Naive B cell (primary cell): ENCODE results near the gene KLRF2. TPM values are rescaled to one million over a fixed set of nuclear protein-coding genes. Genes with fewer than 3 reads are reported as not detected.

Experiments used
- ATAC-seq, 2 donors: fragments of 150-1000 bp; cut with Tn5 transposase; 2 replicates each; pipeline ENCODE4 v1.10.0; 2021; ENCODE audit warnings: low read depth in 2 of 2, mild to moderate bottlenecking in 2 of 2, moderate library complexity in 2 of 2
- DNase-seq: peaks from one replicate; pipeline ENCODE4 v3.0.0; 2022
- H3K27ac Mint-ChIP-seq, 6 donors: one replicate each; pipeline ENCODE4 v1.8.0; 2020 to 2022; ENCODE audit warnings: mild to moderate bottlenecking in 6 of 6, mixed read lengths in 6 of 6, moderate library complexity in 5 of 6, inconsistent platforms in 2 of 6
- H3K27me3 Mint-ChIP-seq, 3 donors: one replicate each; pipeline ENCODE4 v1.8.0; 2021 to 2022; ENCODE audit warnings: mixed read lengths in 3 of 3, mild to moderate bottlenecking in 1 of 3
- H3K36me3 Mint-ChIP-seq, 2 donors: one replicate each; pipeline ENCODE4 v1.8.0; 2020 to 2022; ENCODE audit warnings: mixed read lengths in 2 of 2, inconsistent platforms in 1 of 2, mild to moderate bottlenecking in 1 of 2
- H3K4me1 Mint-ChIP-seq, 3 donors: one replicate each; pipeline ENCODE4 v1.8.0; 2020 to 2022; ENCODE audit warnings: mixed read lengths in 3 of 3, inconsistent platforms in 1 of 3, mild to moderate bottlenecking in 1 of 3, moderate library complexity in 1 of 3
- H3K4me3 Mint-ChIP-seq, 8 donors: one replicate each; pipeline ENCODE4 v1.8.0; 2020 to 2022; ENCODE audit warnings: mild to moderate bottlenecking in 8 of 8, mixed read lengths in 8 of 8, moderate library complexity in 8 of 8, inconsistent platforms in 2 of 8
- H3K9me3 Mint-ChIP-seq, 7 donors: one replicate each; pipeline ENCODE4 v1.8.0; 2020 to 2022; ENCODE audit warnings: mixed read lengths in 7 of 7, mild to moderate bottlenecking in 5 of 7, inconsistent platforms in 2 of 7, moderate library complexity in 1 of 7
- polyA plus RNA-seq, 6 donors: library from polyadenylated mRNA; unstranded; fragments of 300-500 nt; fragmentation: Illumina TruSeq; gene quantifications; one replicate each; pipeline ENCODE4 v1.2.3, GENCODE V29; 2021; ENCODE audit warnings: low read depth in 6 of 6

Gene KLRF2, protein sequence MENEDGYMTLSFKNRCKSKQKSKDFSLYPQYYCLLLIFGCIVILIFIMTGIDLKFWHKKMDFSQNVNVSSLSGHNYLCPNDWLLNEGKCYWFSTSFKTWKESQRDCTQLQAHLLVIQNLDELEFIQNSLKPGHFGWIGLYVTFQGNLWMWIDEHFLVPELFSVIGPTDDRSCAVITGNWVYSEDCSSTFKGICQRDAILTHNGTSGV
- not detected for polyA plus RNA-seq

DNA sequence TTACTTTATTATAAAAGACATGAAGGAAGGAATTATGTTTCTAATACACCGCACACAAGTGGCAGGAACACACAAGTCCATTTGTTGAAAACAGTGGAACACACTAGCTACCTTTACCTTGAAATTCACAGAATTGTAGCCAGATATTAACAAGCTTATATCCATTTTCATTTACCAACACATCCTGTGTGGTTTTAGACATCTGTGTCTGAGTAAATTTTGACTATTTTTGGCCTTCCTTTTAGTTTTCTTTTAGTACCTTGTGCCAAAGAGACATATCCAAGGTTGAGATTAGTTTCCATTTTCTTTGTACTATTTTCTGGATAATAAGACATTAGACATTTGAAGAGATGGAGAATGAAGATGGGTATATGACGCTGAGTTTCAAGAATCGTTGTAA, at the start of gene KLRF2:
KLRF2 (plus strand) TSS at position 244 of the 400 bp plus-strand sequence; CDS start at position 351, 107 bp downstream.
- no peaks in the 10 kb centered on the region for H3K36me3 Mint-ChIP-seq
- DNase-seq (no peak), ATAC-seq (no peak)
- no peaks in the 10 kb centered on the region for H3K9me3 Mint-ChIP-seq
- no peak within 1 kb of the TSS for H3K27ac Mint-ChIP-seq
- peak within 1 kb of the TSS in 1 of 8 donors; percentile 30 for H3K4me3 Mint-ChIP-seq
- peaks cover 0 to 9% (median 0%) of the 10 kb centered on the region in 3 donors for H3K27me3 Mint-ChIP-seq
- peaks cover 0 to 8% (median 3%) of the 10 kb centered on the region in 3 donors for H3K4me1 Mint-ChIP-seq

DNA sequence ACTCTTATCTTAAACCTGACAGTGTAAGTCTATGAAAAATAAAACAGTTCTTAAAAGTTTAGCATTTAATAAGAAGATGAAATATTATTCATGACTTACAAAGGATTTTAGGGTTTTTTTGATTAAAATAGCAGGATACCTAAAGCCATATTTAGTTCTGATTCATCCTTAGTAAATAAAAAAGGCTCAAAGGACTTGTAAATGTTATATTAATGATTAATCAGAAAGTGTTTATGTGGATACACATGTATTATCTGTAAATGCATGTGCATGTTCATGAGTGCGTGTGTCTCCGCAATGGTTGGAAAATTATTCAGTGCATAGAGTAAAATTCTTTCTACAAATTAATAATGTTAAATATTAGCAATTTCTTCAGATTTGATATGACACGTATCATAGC, 49.6 kb upstream of the KLRF2 start:
- no peak overlapping the region for H3K27ac Mint-ChIP-seq
- no peak for DNase-seq
- H3K4me3 Mint-ChIP-seq, result no peak overlapping the region

DNA sequence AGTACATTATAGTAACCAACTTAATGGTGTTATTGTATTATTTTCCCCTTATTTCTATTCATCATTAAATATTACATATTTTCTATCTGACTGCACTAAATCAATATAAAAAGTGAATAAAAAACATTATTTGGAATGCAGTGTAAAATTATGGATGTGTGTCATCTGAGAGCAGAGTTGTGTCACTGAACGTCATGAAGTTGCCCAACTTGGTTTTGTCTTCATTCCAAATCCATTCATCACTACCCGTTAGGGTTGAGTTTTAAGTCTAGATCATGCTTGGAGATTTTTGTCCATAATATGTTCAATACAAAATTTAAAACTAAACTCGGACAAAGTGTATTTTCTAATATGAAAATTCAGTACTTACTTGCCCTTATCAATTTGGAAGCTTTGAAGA, 37.9 kb upstream of the KLRF2 start:
- Mint-ChIP-seq H3K9me3 (peaks cover 14 to 31% (median 28%) of the 10 kb centered on the region in 7 donors), H3K4me1 (no peaks in the 10 kb centered on the region), H3K27me3 (no peaks in the 10 kb centered on the region), H3K27ac (no peak overlapping the region), H3K4me3 (no peak overlapping the region), H3K36me3 (peaks cover 13 to 21% of the 10 kb centered on the region in 2 donors)
- no peak for ATAC-seq
- no peak for DNase-seq

More for the DNA sequence above, 49.6 kb upstream of the KLRF2 start:
- ATAC-seq, result no peak
- Mint-ChIP-seq H3K9me3 (no peaks in the 10 kb centered on the region), H3K27me3 (no peaks in the 10 kb centered on the region), H3K4me1 (no peaks in the 10 kb centered on the region), H3K36me3 (no peaks in the 10 kb centered on the region)

DNA sequence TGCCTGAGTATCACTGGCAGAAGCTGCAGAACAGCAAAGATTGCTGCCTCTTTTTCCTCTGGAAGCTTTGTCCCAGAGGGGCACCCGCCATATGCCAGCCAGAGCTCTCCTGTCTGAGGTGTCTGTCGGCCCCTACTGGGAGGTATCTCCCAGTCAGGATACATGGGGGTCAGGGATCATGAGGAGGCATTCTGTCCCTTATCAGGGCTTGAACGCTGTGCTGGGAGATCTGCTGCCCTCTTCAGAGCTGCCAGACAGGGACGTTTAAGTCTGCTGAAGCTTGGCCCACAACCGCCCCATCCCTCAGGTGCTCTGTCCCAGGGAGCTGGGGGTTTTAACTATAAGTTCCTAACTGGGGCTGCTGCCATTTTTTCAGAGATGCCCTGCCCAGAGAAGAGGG, 32.4 kb upstream of the KLRF2 start:
- no peak for ATAC-seq
- no peak for DNase-seq
- Mint-ChIP-seq H3K4me1 (peaks cover 0 to 1% (median 0%) of the 10 kb centered on the region in 3 donors), H3K9me3 (peaks cover 14 to 40% (median 35%) of the 10 kb centered on the region in 7 donors), H3K36me3 (peaks cover 47 to 48% of the 10 kb centered on the region in 2 donors), H3K27ac (no peak overlapping the region), H3K4me3 (no peak overlapping the region), H3K27me3 (no peaks in the 10 kb centered on the region)

DNA sequence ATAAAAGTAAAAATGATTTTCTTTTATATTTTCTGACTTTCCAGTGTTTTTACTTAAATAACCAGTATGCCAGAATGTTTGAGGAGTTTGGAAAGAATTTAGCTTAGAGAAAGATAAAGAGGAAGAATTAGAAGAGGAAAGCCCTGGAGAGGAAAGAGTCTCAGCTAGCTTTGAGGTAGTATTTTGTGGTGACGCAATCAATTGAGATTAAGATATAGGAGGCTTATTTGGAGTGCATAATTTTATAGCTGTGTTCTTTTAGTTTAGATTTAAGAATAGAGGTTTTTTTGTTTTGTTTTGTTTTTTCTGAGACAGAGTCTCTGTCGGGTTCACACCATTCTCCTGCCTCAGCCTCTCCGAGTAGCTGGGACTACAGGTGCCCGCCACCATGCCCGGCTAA, 30.2 kb upstream of the KLRF2 start:
- Mint-ChIP-seq H3K36me3 (peaks cover 64 to 66% of the 10 kb centered on the region in 2 donors), H3K4me3 (no peak overlapping the region), H3K4me1 (peaks cover 0 to 1% (median under 1%) of the 10 kb centered on the region in 3 donors)

DNA sequence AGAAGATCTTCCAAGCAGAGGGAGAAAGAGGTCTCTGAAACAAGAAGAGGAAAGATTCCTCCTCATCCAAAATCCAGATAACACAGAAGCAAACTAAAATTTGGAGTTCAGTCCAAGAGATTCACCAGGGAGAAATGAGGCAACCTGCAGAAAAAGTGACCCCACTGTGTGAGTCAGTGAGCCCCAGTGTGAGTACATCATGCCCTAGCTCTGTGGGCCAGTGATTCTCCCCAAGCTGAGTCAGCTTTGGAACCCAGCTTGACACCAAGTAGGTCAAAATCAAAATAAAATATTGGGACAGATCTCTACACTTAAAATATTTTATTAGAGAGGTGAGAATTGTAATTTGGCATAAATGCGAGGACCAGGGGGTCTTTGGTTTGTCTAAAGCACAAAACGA, 29.4 kb upstream of the KLRF2 start:
- no peak overlapping the region for H3K27ac Mint-ChIP-seq
- H3K36me3 Mint-ChIP-seq, result peaks cover 61 to 69% of the 10 kb centered on the region in 2 donors
- no peak overlapping the region for H3K4me3 Mint-ChIP-seq
- no peaks in the 10 kb centered on the region for H3K27me3 Mint-ChIP-seq
- ATAC-seq (no peak), DNase-seq (no peak)
- H3K4me1 Mint-ChIP-seq, result peaks cover 0 to 3% (median 1%) of the 10 kb centered on the region in 3 donors
- H3K9me3 Mint-ChIP-seq, result peaks cover 5 to 26% (median 19%) of the 10 kb centered on the region in 7 donors

More for the DNA sequence above, 30.2 kb upstream of the KLRF2 start:
- DNase-seq, result no peak
- H3K27me3 Mint-ChIP-seq, result no peaks in the 10 kb centered on the region
- H3K9me3 Mint-ChIP-seq, result peaks cover 14 to 35% (median 27%) of the 10 kb centered on the region in 7 donors
- no peak overlapping the region for H3K27ac Mint-ChIP-seq
- ATAC-seq, result no peak

DNA sequence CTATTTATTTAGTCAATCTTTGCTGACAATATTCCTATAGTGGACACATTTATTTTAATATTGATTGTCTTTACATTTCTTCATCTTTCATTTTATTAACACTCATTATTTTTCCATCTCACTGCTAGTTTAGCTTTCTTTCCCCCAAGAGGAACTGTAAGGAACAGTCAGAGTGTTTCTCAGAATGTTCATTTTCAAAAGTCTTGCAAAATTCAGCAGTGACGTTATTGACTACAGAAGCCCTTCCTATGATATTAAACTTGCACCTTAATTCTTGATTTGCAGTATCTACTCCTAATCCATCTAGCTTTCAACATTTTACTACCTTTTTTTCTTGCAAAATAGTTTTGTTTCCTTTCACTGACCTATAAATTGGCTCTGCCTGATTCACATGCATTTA, 25.1 kb upstream of the KLRF2 start:
- H3K36me3 Mint-ChIP-seq, result peaks cover 45 to 71% of the 10 kb centered on the region in 2 donors
- DNase-seq (no peak), ATAC-seq (no peak)
- peaks cover 0 to 3% (median 0%) of the 10 kb centered on the region in 7 donors for H3K9me3 Mint-ChIP-seq
- H3K4me3 Mint-ChIP-seq, result no peak overlapping the region
- H3K27ac Mint-ChIP-seq, result no peak overlapping the region
- H3K27me3 Mint-ChIP-seq, result no peaks in the 10 kb centered on the region
- H3K4me1 Mint-ChIP-seq, result peaks cover 7 to 20% (median 9%) of the 10 kb centered on the region in 3 donors

DNA sequence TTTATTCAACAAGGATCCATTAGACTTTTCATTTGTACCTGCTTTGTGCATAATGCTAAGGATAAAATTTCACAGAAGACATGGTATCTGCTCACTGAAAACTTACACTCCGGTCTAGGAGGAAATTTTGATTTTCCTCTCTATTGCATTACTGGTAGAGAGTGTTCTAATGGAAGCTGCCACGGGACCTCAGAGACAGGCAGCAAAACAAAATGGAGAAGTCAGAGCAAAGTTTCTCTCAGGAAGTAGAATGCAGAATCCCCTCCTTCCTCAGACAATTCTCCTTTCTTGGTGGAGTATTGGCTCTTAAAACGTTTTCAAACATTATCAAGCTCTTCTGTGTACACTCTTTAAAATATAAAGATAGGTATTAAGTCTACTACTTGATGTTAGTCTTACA, 24.4 kb upstream of the KLRF2 start:
- H3K27ac Mint-ChIP-seq, result peak overlapping the region in 1 of 6 donors; percentile 22
- no peak overlapping the region for H3K4me3 Mint-ChIP-seq
- H3K27me3 Mint-ChIP-seq, result no peaks in the 10 kb centered on the region
- peaks cover 8 to 21% (median 11%) of the 10 kb centered on the region in 3 donors for H3K4me1 Mint-ChIP-seq
- DNase-seq (no peak), ATAC-seq (no peak)
- H3K36me3 Mint-ChIP-seq, result peaks cover 41 to 69% of the 10 kb centered on the region in 2 donors
- no peaks in the 10 kb centered on the region for H3K9me3 Mint-ChIP-seq

DNA sequence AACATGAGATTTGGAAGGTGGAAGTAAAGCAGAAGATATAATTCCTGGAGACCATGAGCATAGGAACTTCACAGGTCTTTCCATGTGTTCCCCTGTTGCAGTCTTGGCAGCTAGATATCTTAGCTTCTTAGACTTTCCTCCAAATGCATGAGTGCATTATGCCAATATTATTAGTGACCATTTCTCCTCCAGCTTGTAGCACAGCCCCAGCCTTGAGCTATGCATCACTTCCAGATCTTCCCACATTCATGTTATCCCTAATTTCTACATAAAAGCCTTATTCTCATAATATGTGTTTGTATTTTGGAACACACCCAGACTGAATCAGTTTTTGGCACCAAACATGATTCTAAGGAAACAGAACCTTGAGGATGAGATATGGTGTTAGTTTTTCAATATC, 23.2 kb upstream of the KLRF2 start:
- peaks cover 39 to 68% of the 10 kb centered on the region in 2 donors for H3K36me3 Mint-ChIP-seq
- DNase-seq, result no peak
- H3K4me3 Mint-ChIP-seq, result no peak overlapping the region
- no peaks in the 10 kb centered on the region for H3K27me3 Mint-ChIP-seq
- H3K4me1 Mint-ChIP-seq, result peaks cover 14 to 30% (median 19%) of the 10 kb centered on the region in 3 donors
- ATAC-seq, result no peak
- H3K9me3 Mint-ChIP-seq, result peaks cover 0 to 5% (median 2%) of the 10 kb centered on the region in 7 donors
- no peak overlapping the region for H3K27ac Mint-ChIP-seq

DNA sequence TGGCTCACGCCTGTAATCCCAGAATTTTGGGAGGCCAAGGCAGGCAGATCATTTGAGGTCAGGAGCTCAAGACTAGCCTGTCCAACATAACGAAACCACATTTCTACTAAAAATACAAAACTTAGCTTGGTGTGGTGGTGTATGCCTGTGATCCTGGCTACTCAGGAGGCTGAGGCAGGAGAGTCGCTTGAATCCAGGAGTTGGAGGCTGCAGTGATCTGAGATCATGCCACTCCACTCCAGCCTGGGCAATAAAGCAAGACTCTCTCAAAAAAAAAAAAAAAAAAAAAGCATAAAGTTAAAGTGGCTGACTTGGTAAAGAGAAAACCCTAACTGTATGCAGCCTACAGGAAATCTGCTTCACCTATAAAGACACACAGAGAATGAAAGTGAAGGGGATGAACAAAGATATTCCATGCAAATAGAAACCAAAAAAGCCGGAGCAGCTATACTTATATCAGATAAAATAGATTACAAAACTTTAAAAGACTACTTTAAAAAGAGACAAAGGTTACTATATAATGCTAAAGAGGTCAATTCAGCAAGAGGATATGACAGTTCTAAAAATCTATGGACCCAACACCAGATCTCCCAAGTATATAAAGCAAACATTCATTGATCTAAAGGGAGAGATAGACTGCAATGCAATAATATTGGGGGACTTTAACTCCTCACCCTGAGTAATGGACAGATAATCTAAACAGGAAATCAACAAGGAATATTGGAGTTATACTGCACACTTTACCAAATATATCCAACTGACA, 16.2 kb upstream of the KLRF2 start:
- Mint-ChIP-seq H3K27me3 (no peaks in the 10 kb centered on the region), H3K36me3 (peaks cover 23 to 30% of the 10 kb centered on the region in 2 donors), H3K4me3 (peak overlapping the region; percentile 59 to 96 (median 90)), H3K4me1 (peaks cover 37 to 58% (median 45%) of the 10 kb centered on the region in 3 donors), H3K9me3 (peaks cover 4 to 17% (median 13%) of the 10 kb centered on the region in 7 donors), H3K27ac (peak overlapping the region; percentile 8 to 98 (median 74))
- ATAC-seq (peak in 1 of 2 donors; percentile 13), DNase-seq (no peak)

DNA sequence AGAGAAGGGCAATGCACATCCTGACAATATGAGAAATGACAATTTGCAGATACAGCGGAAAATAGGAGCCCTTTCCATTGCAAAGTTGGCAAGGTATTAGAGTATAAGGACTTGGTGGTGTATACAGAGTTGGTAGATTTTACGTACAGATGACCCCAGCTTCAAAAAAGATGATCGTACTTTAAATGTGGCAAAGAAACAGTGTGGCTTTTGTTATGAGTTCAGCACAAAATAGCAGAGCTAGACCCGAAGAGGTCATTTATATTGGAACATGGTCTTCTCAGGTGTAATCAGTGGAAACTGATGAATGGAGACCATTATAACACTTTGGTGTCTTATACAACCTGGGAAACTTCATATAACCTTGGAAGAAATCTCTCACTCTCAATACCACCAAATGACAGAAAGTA, 14.4 kb upstream of the KLRF2 start:
- peaks cover 39 to 60% (median 48%) of the 10 kb centered on the region in 3 donors for H3K4me1 Mint-ChIP-seq
- H3K9me3 Mint-ChIP-seq, result peaks cover 4 to 17% (median 13%) of the 10 kb centered on the region in 7 donors
- peak overlapping the region; percentile 52 to 98 (median 82) for H3K27ac Mint-ChIP-seq
- ATAC-seq, result peak; percentile 15 to 27
- peaks cover 22 to 23% of the 10 kb centered on the region in 2 donors for H3K36me3 Mint-ChIP-seq
- H3K27me3 Mint-ChIP-seq, result no peaks in the 10 kb centered on the region
- DNase-seq, result no peak
- H3K4me3 Mint-ChIP-seq, result peak overlapping the region; percentile 80 to 96 (median 92)

DNA sequence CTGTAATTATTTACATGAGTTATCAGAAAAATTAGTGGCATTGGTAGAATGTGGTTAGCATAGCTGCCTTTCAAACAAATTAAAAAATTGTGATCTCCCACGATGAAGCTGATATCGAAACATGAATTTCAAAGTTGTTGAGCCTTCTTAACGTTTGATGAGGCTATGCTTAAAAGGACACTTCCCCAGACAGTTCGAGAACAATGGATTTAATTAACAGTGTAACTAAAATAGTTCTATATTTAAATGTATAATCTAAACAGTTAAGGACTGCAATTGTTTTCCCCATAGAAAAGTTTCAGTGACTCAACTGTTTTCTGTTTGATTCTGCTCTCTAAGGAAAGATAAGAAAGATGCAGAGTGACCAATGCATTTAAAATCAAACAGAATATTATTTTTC, 13.8 kb upstream of the KLRF2 start:
- ATAC-seq (no peak), DNase-seq (no peak)
- H3K27ac Mint-ChIP-seq, result peak overlapping the region; percentile 58 to 98 (median 84)
- H3K4me3 Mint-ChIP-seq, result peak overlapping the region; percentile 80 to 96 (median 92)
- no peaks in the 10 kb centered on the region for H3K27me3 Mint-ChIP-seq
- peaks cover 17 to 19% of the 10 kb centered on the region in 2 donors for H3K36me3 Mint-ChIP-seq
- H3K9me3 Mint-ChIP-seq, result peaks cover 4 to 17% (median 13%) of the 10 kb centered on the region in 7 donors
- peaks cover 42 to 64% (median 51%) of the 10 kb centered on the region in 3 donors for H3K4me1 Mint-ChIP-seq

DNA sequence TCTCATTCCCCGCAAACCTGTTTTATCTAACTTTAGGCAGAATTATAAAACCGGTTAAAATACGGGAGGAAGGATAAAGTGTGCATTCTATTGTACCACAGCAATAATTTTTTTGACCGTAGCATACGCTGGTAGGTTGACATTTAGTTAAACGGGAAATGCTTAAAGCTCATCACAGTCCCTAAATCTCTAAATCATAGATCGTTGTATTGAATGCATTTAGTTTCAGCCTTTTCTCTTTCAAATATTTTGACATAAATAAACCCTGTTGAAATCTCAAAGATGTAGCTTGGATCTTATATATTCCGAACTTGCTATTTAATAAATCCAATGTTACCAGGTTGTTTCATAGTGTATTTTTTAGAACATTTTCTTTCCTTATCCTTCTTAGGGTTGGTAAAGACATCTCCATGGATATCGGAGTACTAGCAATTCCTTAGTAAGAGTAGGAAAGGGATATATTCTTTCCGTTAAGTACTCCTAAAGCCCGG, 12.9 kb upstream of the KLRF2 start:
- Mint-ChIP-seq H3K4me3 (peak overlapping the region; percentile 92 to 97 (median 94)), H3K36me3 (peaks cover 9 to 11% of the 10 kb centered on the region in 2 donors), H3K27ac (peak overlapping the region; percentile 43 to 99 (median 97)), H3K27me3 (no peaks in the 10 kb centered on the region), H3K9me3 (peaks cover 2 to 11% (median 10%) of the 10 kb centered on the region in 7 donors), H3K4me1 (peaks cover 39 to 61% (median 46%) of the 10 kb centered on the region in 3 donors)
- ATAC-seq, result no peak
- DNase-seq, result no peak
